CD8-positive, alpha-beta memory T cell (primary cell): Measurements from ENCODE around the gene RARS2. TPM values are rescaled to one million over a fixed set of nuclear protein-coding genes. Genes with fewer than 3 reads are reported as not detected.
"Not testable (repeated sequence)": the region's sequence is repeated elsewhere in the genome, so short reads cannot be mapped to it uniquely, and the experiment has no call there.

Experiments
- CTCF ChIA-PET: fragments of 350-600 bp; sonication (Branson Sonifier 250); formaldehyde crosslinking; loops from one replicate; lab custom pipeline; 2021; ENCODE audit warnings: antibody characterized with exemption; lab: Charles Lee
- POLR2A ChIA-PET: fragments of 350-600 bp; sonication (Branson Sonifier 250); formaldehyde crosslinking; loops from one replicate; lab custom pipeline; 2021; ENCODE audit warnings: antibody characterized with exemption; lab: Charles Lee
- DNase-seq, 5 donors: peaks; one replicate each; pipeline versions ENCODE4 v3.0.0 to v3.0.0-alpha.2; 2020 to 2022; ENCODE audit warnings: mixed read lengths in 1 of 5
- H3K27ac ChIP-seq: one replicate; pipeline ENCODE4 v1.7.0; 2013; ENCODE audit warnings: low read depth, mild to moderate bottlenecking, low read length, moderate library complexity
- H3K27me3 ChIP-seq: 2 replicates; pipeline ENCODE4 v1.7.0; 2013; ENCODE audit warnings: low read length, mild to moderate bottlenecking; ENCODE audit not compliant: insufficient read depth, poor library complexity, severe bottlenecking
- H3K36me3 ChIP-seq: 2 replicates; pipeline ENCODE4 v1.7.0; 2013; ENCODE audit warnings: mild to moderate bottlenecking, low read length, moderate library complexity; ENCODE audit not compliant: insufficient read depth
- H3K4me1 ChIP-seq: 2 replicates; pipeline ENCODE4 v1.7.0; 2013; ENCODE audit warnings: mild to moderate bottlenecking, low read length, moderate library complexity; ENCODE audit not compliant: insufficient read depth
- H3K4me3 ChIP-seq: 2 replicates; pipeline ENCODE4 v1.7.0; 2013; ENCODE audit warnings: mild to moderate bottlenecking, low read length
- H3K9me3 ChIP-seq: 2 replicates; pipeline ENCODE4 v1.7.0; 2013; ENCODE audit warnings: mild to moderate bottlenecking, low read length
- H3K27ac Mint-ChIP-seq, 8 donors: one replicate each; pipeline ENCODE4 v1.8.0; 2020 to 2021; ENCODE audit warnings: mixed read lengths in 8 of 8, mild to moderate bottlenecking in 6 of 8, inconsistent platforms in 3 of 8, moderate library complexity in 3 of 8
- H3K27me3 Mint-ChIP-seq, 2 donors: one replicate each; pipeline ENCODE4 v1.8.0; 2020 to 2021; ENCODE audit warnings: mixed read lengths in 2 of 2, mild to moderate bottlenecking in 1 of 2, moderate library complexity in 1 of 2
- H3K36me3 Mint-ChIP-seq, 3 donors: one replicate each; pipeline ENCODE4 v1.8.0; 2020 to 2021; ENCODE audit warnings: mixed read lengths in 3 of 3, inconsistent platforms in 1 of 3, mild to moderate bottlenecking in 1 of 3
- H3K4me1 Mint-ChIP-seq, 3 donors: one replicate each; pipeline ENCODE4 v1.8.0; 2020 to 2021; ENCODE audit warnings: mixed read lengths in 3 of 3, inconsistent platforms in 1 of 3, mild to moderate bottlenecking in 1 of 3
- H3K4me3 Mint-ChIP-seq, 7 donors: one replicate each; pipeline ENCODE4 v1.8.0; 2020 to 2021; ENCODE audit warnings: mixed read lengths in 7 of 7, mild to moderate bottlenecking in 6 of 7, moderate library complexity in 4 of 7, inconsistent platforms in 2 of 7
- H3K9me3 Mint-ChIP-seq, 5 donors: one replicate each; pipeline ENCODE4 v1.8.0; 2020 to 2022; ENCODE audit warnings: mixed read lengths in 5 of 5, mild to moderate bottlenecking in 3 of 5, moderate library complexity in 2 of 5, inconsistent platforms in 1 of 5
- polyA plus RNA-seq: library from polyadenylated mRNA; unstranded; fragments of 300-500 nt; fragmentation: Illumina TruSeq; gene quantifications from one replicate; pipeline ENCODE4 v1.2.3, GENCODE V29; 2021
- total RNA-seq, 2 experiments: library from RNA; stranded (reverse); gene quantifications; one replicate each; pipeline ENCODE4 v1.2.3, GENCODE V29; 2021

The RARS2 gene
- total and polyA plus RNA-seq, 3 experiments from 2014 or later, result 19.2 to 27.9 (median 20.6) TPM

DNA sequence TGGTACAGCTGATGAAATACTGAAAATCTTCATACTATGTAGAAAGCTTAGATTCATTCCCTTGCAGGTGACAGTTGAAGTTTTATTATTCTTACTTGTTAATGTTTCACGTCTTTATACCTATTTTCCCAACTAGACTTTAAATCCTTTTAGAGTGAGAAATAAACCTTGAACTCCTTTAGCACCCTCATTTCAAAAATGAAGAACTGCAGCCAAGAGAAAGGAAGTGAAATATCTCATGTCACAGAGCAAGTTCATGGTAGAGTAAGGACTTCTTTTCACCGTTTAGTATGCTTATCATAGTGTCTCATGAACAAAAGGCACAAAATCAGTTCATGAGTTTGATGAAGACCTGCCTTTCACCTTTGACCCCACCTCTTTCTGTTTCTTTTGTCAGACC is 38.6 kb upstream of the RARS2 start:
- no peaks in the 10 kb centered on the region for H3K27me3 ChIP-seq
- no peak for DNase-seq
- no peaks in the 10 kb centered on the region for H3K4me1 ChIP-seq
- Mint-ChIP-seq H3K4me1 (no peaks in the 10 kb centered on the region), H3K27ac (peak overlapping the region in 1 of 8 donors; percentile 20), H3K9me3 (no peaks in the 10 kb centered on the region), H3K36me3 (peaks cover 13 to 61% (median 18%) of the 10 kb centered on the region in 3 donors), H3K4me3 (no peak overlapping the region), H3K27me3 (no peaks in the 10 kb centered on the region)
- H3K27ac ChIP-seq, result no peak overlapping the region
- CTCF ChIA-PET, result no interaction called here
- no peak overlapping the region for H3K4me3 ChIP-seq
- POLR2A ChIA-PET, result no interaction called here
- no peaks in the 10 kb centered on the region for H3K9me3 ChIP-seq
- H3K36me3 ChIP-seq, result no peaks in the 10 kb centered on the region

DNA sequence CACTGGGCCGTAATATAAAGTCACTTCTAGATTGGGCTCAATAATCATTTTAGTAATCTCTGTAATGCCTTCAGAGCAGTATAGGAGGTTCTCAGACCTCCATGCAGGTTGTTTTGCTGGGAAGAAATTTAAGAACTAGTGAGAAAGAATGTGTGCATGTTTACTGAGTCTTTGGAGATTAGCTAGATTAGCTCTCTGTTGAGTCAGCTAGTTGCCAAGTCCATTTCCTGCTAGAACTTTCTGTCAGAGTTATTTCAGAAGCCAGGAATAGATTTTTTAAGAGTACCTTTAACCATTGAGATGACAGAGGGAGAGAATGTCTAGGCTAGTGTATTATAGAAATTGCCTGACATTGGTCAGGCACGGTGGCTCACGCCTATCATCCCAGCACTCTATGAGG is 33.5 kb upstream of the RARS2 start:
- Mint-ChIP-seq H3K27me3 (no peaks in the 10 kb centered on the region), H3K9me3 (no peaks in the 10 kb centered on the region), H3K27ac (no peak overlapping the region), H3K36me3 (peaks cover 10 to 61% (median 16%) of the 10 kb centered on the region in 3 donors), H3K4me1 (no peaks in the 10 kb centered on the region), H3K4me3 (no peak overlapping the region)
- Histone ChIP-seq H3K9me3 (no peaks in the 10 kb centered on the region), H3K36me3 (no peaks in the 10 kb centered on the region), H3K4me3 (no peak overlapping the region), H3K27me3 (no peaks in the 10 kb centered on the region), H3K4me1 (no peaks in the 10 kb centered on the region), H3K27ac (no peak overlapping the region)
- CTCF ChIA-PET, result no interaction called here
- no peak for DNase-seq
- POLR2A ChIA-PET, result no interaction called here

DNA sequence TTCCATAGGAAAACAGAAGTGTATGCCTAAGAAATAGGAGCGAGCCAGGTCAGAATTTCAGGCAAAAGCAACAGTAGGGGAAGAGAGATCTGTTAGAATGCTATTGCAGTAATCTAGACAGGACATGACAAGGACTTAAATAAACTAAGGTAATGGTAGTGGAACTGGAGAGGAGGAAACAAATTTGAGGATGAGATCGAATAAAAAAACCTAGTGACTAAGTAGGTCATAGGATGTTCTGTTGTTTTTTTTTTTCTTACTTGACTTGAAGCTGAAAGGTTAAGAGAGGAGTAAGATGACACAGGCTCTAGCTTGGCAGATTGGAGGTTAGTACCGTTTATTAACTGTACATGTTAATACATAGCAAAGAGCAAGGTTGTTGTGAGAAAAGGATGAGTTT is 28.7 kb upstream of the RARS2 start:
- ChIA-PET CTCF (no interaction called here), POLR2A (no interaction called here)
- H3K4me3 Mint-ChIP-seq, result no peak overlapping the region
- Histone ChIP-seq H3K4me1 (no peaks in the 10 kb centered on the region), H3K9me3 (no peaks in the 10 kb centered on the region), H3K36me3 (no peaks in the 10 kb centered on the region), H3K4me3 (no peak overlapping the region), H3K27me3 (no peaks in the 10 kb centered on the region), H3K27ac (no peak overlapping the region)
- peak overlapping the region in 1 of 8 donors; percentile 4 for H3K27ac Mint-ChIP-seq
- peaks cover 17 to 59% (median 20%) of the 10 kb centered on the region in 3 donors for H3K36me3 Mint-ChIP-seq
- no peak for DNase-seq
- no peaks in the 10 kb centered on the region for H3K4me1 Mint-ChIP-seq
- H3K27me3 Mint-ChIP-seq, result no peaks in the 10 kb centered on the region
- no peaks in the 10 kb centered on the region for H3K9me3 Mint-ChIP-seq

DNA sequence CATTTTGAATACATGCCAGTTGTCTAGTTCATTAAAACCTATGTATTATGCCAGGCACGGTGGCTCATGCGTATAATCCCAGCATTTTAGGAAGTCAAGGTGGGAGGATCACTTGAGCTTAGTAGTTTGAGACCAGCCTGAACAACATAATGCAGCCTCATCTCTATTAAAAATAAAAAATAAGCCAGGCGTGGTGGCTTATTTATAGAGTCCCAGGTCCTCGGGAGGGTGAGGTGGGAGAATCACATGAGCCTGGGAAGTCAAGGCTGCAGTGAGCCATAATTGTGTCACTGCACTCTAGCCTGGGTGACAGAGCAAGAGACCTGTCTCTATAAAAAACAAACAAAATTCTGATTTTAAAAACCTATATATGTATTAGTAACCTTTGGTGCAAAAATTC is 27.6 kb upstream of the RARS2 start:
- Mint-ChIP-seq H3K4me1 (no peaks in the 10 kb centered on the region), H3K27me3 (no peaks in the 10 kb centered on the region), H3K4me3 (no peak overlapping the region), H3K9me3 (no peaks in the 10 kb centered on the region), H3K36me3 (peaks cover 22 to 61% (median 28%) of the 10 kb centered on the region in 3 donors), H3K27ac (no peak overlapping the region)
- ChIA-PET CTCF (no interaction called here), POLR2A (no interaction called here)
- Histone ChIP-seq H3K36me3 (no peaks in the 10 kb centered on the region), H3K27ac (no peak overlapping the region), H3K4me3 (no peak overlapping the region), H3K9me3 (no peaks in the 10 kb centered on the region), H3K4me1 (no peaks in the 10 kb centered on the region), H3K27me3 (no peaks in the 10 kb centered on the region)
- DNase-seq, result no peak

DNA sequence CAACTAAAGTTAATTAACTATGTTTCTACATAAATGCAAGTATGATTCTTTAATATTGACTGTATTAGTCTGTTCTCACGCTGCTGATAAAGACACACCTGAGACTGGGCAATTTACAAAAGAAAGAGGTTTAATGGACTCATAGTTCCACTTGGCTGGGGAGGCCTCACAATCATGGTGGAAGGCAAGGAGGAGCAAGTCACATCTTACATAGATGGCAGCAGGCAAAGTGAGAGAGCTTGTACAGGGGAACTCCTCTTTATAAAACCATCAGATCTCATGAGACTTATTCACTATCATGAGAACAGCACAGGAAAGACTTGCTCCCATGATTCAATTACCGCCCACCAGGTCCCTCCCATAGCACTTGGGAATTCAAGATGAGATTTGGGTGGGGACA is 23.2 kb upstream of the RARS2 start:
- not testable (repeated sequence) for H3K4me1 Mint-ChIP-seq, H3K27ac Mint-ChIP-seq

DNA sequence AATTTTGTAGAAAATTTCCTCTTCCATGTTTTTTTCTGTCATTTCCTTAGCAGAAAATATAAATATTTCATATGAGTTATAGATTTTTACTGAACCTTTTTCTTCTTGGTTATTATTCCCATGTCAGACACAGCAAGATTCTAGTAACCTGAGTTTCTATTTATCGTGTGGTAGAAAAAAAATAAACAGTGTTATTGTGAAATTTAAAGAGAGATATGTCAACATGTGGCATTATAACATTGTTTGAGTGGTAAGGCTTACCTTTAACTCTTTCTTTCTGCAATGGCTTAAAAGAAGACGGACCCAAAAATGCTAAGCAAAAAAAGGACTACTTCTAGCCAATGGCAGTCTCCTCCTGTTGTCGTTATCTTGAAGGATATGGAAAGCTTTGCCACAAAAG is 19.0 kb upstream of the RARS2 start:
- POLR2A ChIA-PET, result no interaction called here

More for the DNA sequence above, 23.2 kb upstream of the RARS2 start:
- H3K27ac ChIP-seq, H3K27me3 Mint-ChIP-seq, H3K4me1 ChIP-seq, H3K36me3 ChIP-seq, CTCF ChIA-PET, H3K9me3 ChIP-seq, POLR2A ChIA-PET, H3K4me3 ChIP-seq, H3K27me3 ChIP-seq, H3K9me3 Mint-ChIP-seq, H3K4me3 Mint-ChIP-seq, DNase-seq: not testable (repeated sequence)
- H3K36me3 Mint-ChIP-seq, result peaks cover 25 to 57% (median 26%) of the 10 kb centered on the region in 3 donors

DNA sequence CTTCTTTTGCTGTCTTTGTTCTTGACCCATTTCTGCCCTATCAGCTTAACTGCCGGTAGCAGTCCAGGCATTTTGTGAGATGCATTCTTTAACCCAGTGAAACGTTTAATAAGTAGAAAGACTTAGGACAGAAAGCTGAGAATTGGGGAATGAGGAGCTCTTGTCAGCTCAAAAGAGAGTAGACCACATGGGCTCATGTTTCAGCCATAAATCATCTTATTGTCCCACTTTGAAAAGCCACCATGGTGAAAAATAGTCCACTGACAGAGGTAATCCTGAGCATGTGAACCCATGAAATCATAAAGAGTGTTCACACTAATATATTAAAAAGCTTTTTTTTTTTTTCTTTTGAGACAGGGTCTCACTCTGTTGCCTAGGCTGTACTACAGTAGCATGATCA is 16.4 kb upstream of the RARS2 start:
- Histone ChIP-seq H3K4me1 (no peaks in the 10 kb centered on the region), H3K36me3 (no peaks in the 10 kb centered on the region), H3K27me3 (no peaks in the 10 kb centered on the region), H3K9me3 (no peaks in the 10 kb centered on the region), H3K27ac (no peak overlapping the region), H3K4me3 (no peak overlapping the region)
- H3K4me3 Mint-ChIP-seq, result no peak overlapping the region
- H3K27ac Mint-ChIP-seq, result peak overlapping the region in 1 of 8 donors; percentile 43
- no peaks in the 10 kb centered on the region for H3K27me3 Mint-ChIP-seq
- H3K36me3 Mint-ChIP-seq, result peaks cover 4 to 46% (median 12%) of the 10 kb centered on the region in 3 donors
- DNase-seq, result no peak
- H3K4me1 Mint-ChIP-seq, result no peaks in the 10 kb centered on the region
- POLR2A ChIA-PET, result no interaction called here
- H3K9me3 Mint-ChIP-seq, result no peaks in the 10 kb centered on the region
- CTCF ChIA-PET, result no interaction called here

More for the DNA sequence above, 19.0 kb upstream of the RARS2 start:
- H3K27ac Mint-ChIP-seq, result no peak overlapping the region
- H3K27me3 ChIP-seq, result no peaks in the 10 kb centered on the region
- no peak overlapping the region for H3K4me3 Mint-ChIP-seq
- H3K4me3 ChIP-seq, result no peak overlapping the region
- CTCF ChIA-PET, result no interaction called here
- DNase-seq, result no peak
- H3K27me3 Mint-ChIP-seq, result no peaks in the 10 kb centered on the region
- peaks cover 20 to 56% (median 20%) of the 10 kb centered on the region in 3 donors for H3K36me3 Mint-ChIP-seq
- no peak overlapping the region for H3K27ac ChIP-seq
- no peaks in the 10 kb centered on the region for H3K9me3 Mint-ChIP-seq
- peaks cover 4% of the 10 kb centered on the region for H3K36me3 ChIP-seq
- no peaks in the 10 kb centered on the region for H3K9me3 ChIP-seq
- H3K4me1 ChIP-seq, result no peaks in the 10 kb centered on the region
- H3K4me1 Mint-ChIP-seq, result no peaks in the 10 kb centered on the region

DNA sequence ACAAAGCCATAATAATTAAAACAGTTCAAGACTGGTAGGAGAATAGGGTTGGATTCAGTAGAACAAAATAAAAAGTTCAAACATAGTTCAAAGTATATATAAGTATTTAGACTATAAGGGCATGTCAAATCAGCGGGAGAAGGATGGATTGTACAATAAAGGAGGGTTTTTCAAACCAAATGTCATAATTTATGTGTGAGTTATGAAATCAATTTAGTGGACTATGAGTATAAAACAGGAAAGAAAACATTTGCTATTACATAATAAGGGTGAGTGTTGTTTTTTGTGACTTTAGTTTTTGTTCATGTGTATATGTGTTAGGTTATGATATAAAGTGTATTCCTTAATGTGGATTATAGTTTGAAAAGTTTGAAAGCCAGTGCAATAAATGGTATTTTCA is 10.8 kb upstream of the RARS2 start:
- peaks cover 0 to under 1% (median 0%) of the 10 kb centered on the region in 3 donors for H3K4me1 Mint-ChIP-seq
- Histone ChIP-seq H3K4me1 (no peaks in the 10 kb centered on the region), H3K4me3 (no peak overlapping the region), H3K36me3 (no peaks in the 10 kb centered on the region), H3K9me3 (no peaks in the 10 kb centered on the region), H3K27me3 (no peaks in the 10 kb centered on the region), H3K27ac (no peak overlapping the region)
- no peak overlapping the region for H3K4me3 Mint-ChIP-seq
- DNase-seq, result no peak
- no peak overlapping the region for H3K27ac Mint-ChIP-seq
- H3K27me3 Mint-ChIP-seq, result no peaks in the 10 kb centered on the region
- peaks cover 0 to 30% (median 4%) of the 10 kb centered on the region in 3 donors for H3K36me3 Mint-ChIP-seq
- CTCF ChIA-PET, result no interaction called here
- H3K9me3 Mint-ChIP-seq, result no peaks in the 10 kb centered on the region
- POLR2A ChIA-PET, result no interaction called here
